OCI-LY7 (cell line): ENCODE measurements around the gene SEC24B. TPM values are rescaled to one million over a fixed set of nuclear protein-coding genes. Genes with fewer than 3 reads are reported as not detected.
A peak's percentile ranks its signal among the peaks of the same experiment; 100 is the strongest.

Source experiments
- BruUV-seq: library from RNA; stranded (reverse); fragments of 400-500 nt; replicated peaks from 2 replicates; lab custom pipeline; 2021; lab: Mats Ljungman, UMichigan
- CTCF ChIA-PET: fragments of 300-600 bp; sonication (Branson Sonifier 250); formaldehyde crosslinking; loops from one replicate; lab custom pipeline; 2022; ENCODE audit warnings: antibody characterized with exemption; ENCODE audit not compliant: unreplicated experiment; lab: Charles Lee
- POLR2A ChIA-PET: fragments of 300-600 bp; sonication (Branson Sonifier 250); formaldehyde crosslinking; loops from one replicate; lab custom pipeline; 2022; ENCODE audit warnings: antibody characterized with exemption; lab: Charles Lee
- DNase-seq: peaks from one replicate; pipeline ENCODE4 v3.0.0-alpha.2; 2015; ENCODE audit warnings: low spot score
- H2AFZ ChIP-seq: fragments of 200-600 bp; sonication (generic), shearing (Covaris generic); 2 replicates; pipeline ENCODE4 v1.6.1; 2014; ENCODE audit warnings: mild to moderate bottlenecking, antibody characterized with exemption, low read length, moderate library complexity
- H3K27ac ChIP-seq: fragments of 200-600 bp; sonication (generic); 2 replicates; pipeline ENCODE4 v1.5.1; 2014; ENCODE audit warnings: mixed run types, low read depth, mild to moderate bottlenecking, moderate library complexity, low read length, inconsistent platforms; ENCODE audit not compliant: poor library complexity, severe bottlenecking
- H3K36me3 ChIP-seq: fragments of 200-600 bp; sonication (generic); 2 replicates; pipeline ENCODE4 v1.6.1; 2014; ENCODE audit warnings: mild to moderate bottlenecking, antibody characterized with exemption, low read length, moderate library complexity, mixed read lengths; ENCODE audit not compliant: insufficient read depth
- H3K4me1 ChIP-seq: fragments of 200-600 bp; sonication (generic); 2 replicates; pipeline ENCODE4 v1.5.1; 2014; ENCODE audit warnings: mild to moderate bottlenecking, low read length; ENCODE audit not compliant: insufficient read depth, poor library complexity, severe bottlenecking
- H3K4me2 ChIP-seq: fragments of 200-600 bp; sonication (generic); 2 replicates; pipeline ENCODE4 v1.6.1; 2014; ENCODE audit warnings: mild to moderate bottlenecking, low read length
- H3K4me3 ChIP-seq: fragments of 200-600 bp; sonication (generic); 2 replicates; pipeline ENCODE4 v1.5.1; 2014; ENCODE audit warnings: mild to moderate bottlenecking, low read depth, low read length; ENCODE audit not compliant: poor library complexity, severe bottlenecking
- H3K79me2 ChIP-seq: fragments of 200-600 bp; sonication (generic); 2 replicates; pipeline ENCODE4 v1.6.1; 2016; ENCODE audit warnings: low read depth, mild to moderate bottlenecking, low read length, moderate library complexity, mixed read lengths; ENCODE audit not compliant: insufficient read depth
- H3K9me2 ChIP-seq: fragments of 200-600 bp; sonication (generic); 2 replicates; pipeline ENCODE4 v1.6.1; 2016; ENCODE audit warnings: mild to moderate bottlenecking, low read length, mixed read lengths; ENCODE audit not compliant: insufficient read depth
- H3K9me3 ChIP-seq: fragments of 200-600 bp; sonication (generic); 2 replicates; pipeline ENCODE4 v1.6.1; 2014; ENCODE audit warnings: mild to moderate bottlenecking, mixed run types, low read length, mixed read lengths
- H4K20me1 ChIP-seq: fragments of 200-600 bp; sonication (generic); 2 replicates; pipeline ENCODE4 v1.6.1; 2014; ENCODE audit warnings: mild to moderate bottlenecking, antibody characterized with exemption, low read length, moderate library complexity, mixed read lengths; ENCODE audit not compliant: insufficient read depth
- CTCF ChIP-seq: fragments of 200-600 bp; sonication (generic); conservative IDR thresholded peaks from 2 replicates; pipeline ENCODE4 v1.5.1; 2014; ENCODE audit warnings: mild to moderate bottlenecking, antibody characterized with exemption, low read length, moderate library complexity, mixed read lengths
- EZH2phosphoT487 ChIP-seq: fragments of 200-600 bp; sonication (generic); IDR thresholded peaks from 2 replicates; pipeline ENCODE4 v1.6.1; 2018; ENCODE audit warnings: low read depth, borderline replicate concordance, mild to moderate bottlenecking, mixed run types, antibody characterized with exemption, low read length, moderate library complexity, mixed read lengths
- intact Hi-C: fragments of 100-400 bp; cut with micrococcal nuclease; formaldehyde crosslinking; loops from one replicate; pipeline ENCODE4 v1.10.0; 2022; ENCODE audit not compliant: unreplicated experiment
- total RNA-seq, 2 experiments: library from RNA; depleted of rRNA in 1 of 2; stranded (reverse); fragments of >200 nt in 1 of 2; shearing (Covaris generic) in 1 of 2; gene quantifications; 2 replicates each; pipeline ENCODE4 v1.2.3, GENCODE V29; 2014 to 2022

The SEC24B gene
- total RNA-seq, 2 experiments from 2014 or later = 13.1 to 26.3 TPM

- BruUV-seq = no TSS peak
- DNase-seq = no peak
- no peak for TF ChIP-seq CTCF
- no peak for TF ChIP-seq EZH2phosphoT487
- Histone ChIP-seq H3K79me2 (no peaks in the 10 kb centered on the region), H3K4me1 (peaks cover 5% of the 10 kb centered on the region), H3K4me2 (no peak overlapping the region), H3K27ac (no peak overlapping the region), H4K20me1 (no peaks in the 10 kb centered on the region), H3K36me3 (no peaks in the 10 kb centered on the region), H3K4me3 (no peak overlapping the region), H3K9me2 (no peaks in the 10 kb centered on the region), H3K9me3 (no peaks in the 10 kb centered on the region), H2AFZ (no peak overlapping the region)
- intact Hi-C loops = no loop called here
- ChIA-PET CTCF (no interaction called here), POLR2A (interaction anchor here (1.4 kb wide), 1 partner anchor 14 kb away, joined by 5 read pairs; no protein-coding TSS in a partner anchor)
Observed at GRCh38 chr4:109385260-109385659, 48.4 kb upstream of the SEC24B start.

GRCh38 chr4:109389369-109390114 is 44.1 kb upstream of the SEC24B start:
- H3K79me2 ChIP-seq = no peaks in the 10 kb centered on the region
- H3K27ac ChIP-seq = no peak overlapping the region
- CTCF ChIA-PET = no interaction called here
- intact Hi-C loops = no loop called here
- H3K9me2 ChIP-seq = no peaks in the 10 kb centered on the region
- no peaks in the 10 kb centered on the region for H4K20me1 ChIP-seq
- TF ChIP-seq CTCF (no peak), EZH2phosphoT487 (no peak)
- H3K36me3 ChIP-seq = no peaks in the 10 kb centered on the region
- peak overlapping the region; percentile 45; the same call in 1 of the 2 replicates for H2AFZ ChIP-seq
- no peak overlapping the region for H3K4me3 ChIP-seq
- POLR2A ChIA-PET = interaction anchor here (0.6 to 1.0 kb wide), 3 partner anchors 19 to 1342 kb away, joined by 3 read pairs; no protein-coding TSS in a partner anchor
- peaks cover 5% of the 10 kb centered on the region for H3K4me1 ChIP-seq
- BruUV-seq = no TSS peak
- DNase-seq = peak; percentile 44
- H3K9me3 ChIP-seq = no peaks in the 10 kb centered on the region
- H3K4me2 ChIP-seq = peak overlapping the region; percentile 35
